IPS DF 4.7 (cell line): ENCODE measurements around the gene LTC4S.
"Not testable (repeated sequence)": the region's sequence is repeated elsewhere in the genome, so short reads cannot be mapped to it uniquely, and the experiment has no call there.

ENCODE experiments used
- DNase-seq: peaks from one replicate; pipeline ENCODE4 v3.0.0-alpha.2; 2013; ENCODE audit warnings: low spot score; ENCODE audit errors: extremely low read depth

The LTC4S gene

GRCh38 chr5:179769271-179769670, 24.5 kb upstream of the LTC4S start:
- DNase-seq, result no peak

- DNase-seq, result no peak
These were observed 24.0 kb upstream of the LTC4S start for GRCh38 chr5:179769796-179770195.

DNA sequence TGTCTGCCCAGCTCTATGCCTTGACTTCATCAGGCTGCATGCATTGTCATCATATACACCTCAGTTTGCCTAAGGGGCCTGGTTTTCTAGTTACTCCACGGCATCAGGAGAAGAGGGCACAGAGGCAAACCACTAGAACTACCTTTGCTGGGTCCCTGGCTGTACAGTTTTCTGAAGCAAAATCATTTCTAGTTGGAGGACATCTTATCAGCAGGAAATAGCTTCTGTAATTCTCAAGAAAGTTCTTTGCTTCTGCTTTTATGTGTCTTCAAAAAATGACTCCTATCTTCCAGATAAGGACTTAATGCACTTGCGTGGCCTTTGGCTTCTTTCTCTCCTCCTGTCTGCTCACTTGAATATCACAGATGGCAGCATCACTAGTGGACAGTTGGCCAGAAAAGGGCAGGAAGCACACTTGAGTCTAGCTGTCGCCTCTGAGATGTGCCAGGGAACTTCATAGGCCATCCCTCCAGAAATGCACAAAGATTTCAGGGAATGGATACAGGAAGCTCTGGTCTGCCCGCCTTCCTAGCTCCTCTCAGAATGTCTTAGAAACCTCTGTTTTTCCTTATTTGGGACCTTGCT, 22.4 kb upstream of the LTC4S start:
- no peak for DNase-seq

GRCh38 chr5:179772351-179772750, 21.4 kb upstream of the LTC4S start:
- DNase-seq, result no peak

DNA sequence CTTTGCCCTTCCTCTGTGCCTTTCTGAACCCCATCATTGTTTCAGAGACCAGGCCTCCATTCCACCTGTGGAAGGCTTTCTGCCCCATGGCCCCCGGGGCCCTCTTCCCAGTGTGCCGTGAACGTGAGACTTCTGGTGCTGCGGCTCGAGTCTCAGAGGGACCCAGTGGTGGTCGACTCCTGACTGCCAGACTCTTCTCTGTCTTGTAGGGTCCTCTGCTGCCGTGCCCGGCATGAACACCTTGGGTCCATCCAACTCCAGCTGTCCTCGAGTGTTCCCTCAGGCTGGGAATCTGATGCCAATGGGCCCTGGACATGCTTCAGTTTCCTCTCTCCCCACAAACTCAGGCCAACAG, 20.1 kb upstream of the LTC4S start:
- DNase-seq, result no peak

GRCh38 chr5:179774442-179774841, 19.3 kb upstream of the LTC4S start:
- no peak for DNase-seq

DNA sequence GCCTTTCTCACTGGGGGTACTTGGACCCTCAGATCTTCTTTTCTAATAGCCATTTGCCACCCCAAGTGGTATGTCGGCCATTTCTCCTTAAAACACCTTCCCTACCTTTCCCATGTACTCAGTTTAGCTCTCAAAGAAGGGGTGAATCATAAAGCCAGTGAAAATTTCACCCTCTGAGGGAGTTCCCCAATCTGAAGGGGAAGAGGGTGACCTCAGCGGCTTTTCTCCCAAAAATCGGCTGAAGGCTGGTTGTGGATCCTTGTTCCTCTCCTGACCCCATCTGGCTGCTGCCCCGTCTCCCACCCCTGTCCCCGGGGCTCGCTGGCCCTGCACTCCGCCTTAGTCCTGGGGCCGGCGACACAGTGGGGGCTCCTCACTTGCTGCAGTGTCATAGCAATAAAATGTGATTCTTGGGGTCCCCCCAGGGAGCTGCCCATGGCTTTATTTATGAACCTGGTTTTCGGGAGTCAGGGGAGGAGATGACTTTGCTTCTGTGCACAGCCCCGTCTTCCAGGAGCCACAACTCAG, 17.3 kb upstream of the LTC4S start:
- no peak for DNase-seq

- DNase-seq, result no peak
These were observed 16.3 kb upstream of the LTC4S start for GRCh38 chr5:179777456-179777855.

DNA sequence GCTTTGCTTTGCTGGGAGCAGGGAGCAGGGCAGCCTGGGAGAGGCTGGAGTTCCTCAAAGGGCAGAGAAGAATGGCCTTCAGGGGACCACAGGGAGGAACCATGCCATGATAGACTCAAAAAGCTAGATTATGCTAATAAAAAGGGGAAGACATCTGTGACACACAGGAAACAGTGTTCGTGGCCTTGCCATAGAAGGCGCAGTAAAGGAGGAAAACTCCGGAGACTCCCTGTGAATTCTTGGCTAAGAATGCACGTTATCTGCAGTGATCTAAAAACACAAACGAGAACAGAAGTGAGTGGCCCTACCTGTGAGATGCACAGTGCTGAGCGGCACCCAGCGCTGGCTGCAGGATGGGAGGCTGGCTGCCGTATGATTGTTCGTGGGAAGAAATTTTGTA, 15.9 kb upstream of the LTC4S start:
- no peak for DNase-seq

DNA sequence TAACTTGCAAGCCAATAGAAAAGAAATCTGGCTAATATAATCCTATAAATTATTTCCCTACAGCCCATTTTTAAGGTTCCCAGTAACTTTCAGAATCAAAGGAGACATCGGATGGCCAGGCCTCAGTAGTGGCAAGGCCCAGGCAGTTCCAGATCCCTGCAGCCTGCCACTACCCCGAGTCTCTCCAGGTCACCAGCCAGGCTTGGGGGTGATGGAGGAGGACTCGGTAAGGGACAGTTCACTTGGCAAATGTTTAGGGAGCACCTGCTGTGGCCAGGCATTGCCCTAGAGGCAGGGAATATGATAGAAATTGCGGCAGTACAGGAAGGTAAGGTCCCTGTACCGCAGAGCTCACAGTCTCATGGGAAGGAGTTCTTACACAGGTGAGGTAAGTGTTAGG, 15.2 kb upstream of the LTC4S start:
- no peak for DNase-seq

DNA sequence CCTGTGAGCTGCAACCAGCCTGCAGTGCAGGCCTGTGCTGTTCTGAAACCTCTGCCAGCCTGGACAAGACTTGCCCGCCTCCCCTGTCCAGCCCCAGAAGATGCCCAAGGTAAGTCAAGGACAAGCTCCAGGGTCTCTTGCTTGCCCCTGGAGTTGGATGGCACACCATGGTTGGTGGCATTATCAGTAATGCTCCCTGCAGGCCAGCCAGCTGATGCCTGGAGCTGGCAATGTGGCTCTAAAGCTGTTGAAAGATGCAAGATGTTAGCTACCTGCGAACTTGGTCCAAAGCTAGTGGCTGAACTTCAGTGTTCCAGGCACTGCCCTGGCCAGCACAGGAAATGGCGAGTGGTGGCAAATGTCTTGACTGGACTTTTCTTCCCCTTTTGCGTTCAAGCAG, 14.0 kb upstream of the LTC4S start:
- DNase-seq, result no peak

DNA sequence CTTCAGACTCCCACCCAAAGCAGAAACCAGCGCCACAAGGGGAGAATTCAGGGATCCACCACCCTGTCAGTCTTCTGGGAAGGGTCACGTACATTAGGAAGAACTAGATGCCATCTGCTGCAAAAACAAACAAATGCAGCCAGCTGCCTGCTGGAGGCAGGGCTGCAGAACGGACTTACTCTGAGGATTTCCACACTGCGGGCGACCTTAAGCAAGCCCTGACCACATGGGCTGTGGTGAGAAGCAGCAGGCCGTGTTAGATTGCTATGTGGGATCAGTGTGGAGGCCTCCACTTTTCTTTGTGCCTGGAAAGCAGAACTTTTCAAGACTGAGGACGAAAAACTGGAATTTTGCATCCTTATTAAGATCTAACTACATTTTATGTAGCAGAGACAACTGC, 13.4 kb upstream of the LTC4S start:
- DNase-seq, result no peak

DNA sequence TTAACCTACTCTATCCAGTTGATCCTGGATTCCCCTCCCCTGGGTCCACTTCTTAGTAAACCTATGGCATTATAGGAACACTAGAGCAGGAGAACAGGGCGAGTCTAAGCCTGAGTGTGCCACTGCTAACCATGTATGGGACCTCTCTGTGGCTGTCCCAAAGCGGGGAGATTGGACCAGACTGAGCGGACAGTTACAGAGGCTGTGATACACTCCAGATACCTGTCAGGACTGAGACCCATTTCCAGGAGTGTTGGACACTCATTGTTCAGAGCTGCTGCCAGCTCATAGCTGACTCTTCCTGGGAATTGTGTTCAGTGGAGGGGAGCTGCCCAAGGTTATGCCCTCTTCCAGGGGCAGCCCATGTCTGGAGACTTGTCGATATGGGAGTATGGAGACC, 11.9 kb upstream of the LTC4S start:
- no peak for DNase-seq

- no peak for DNase-seq
These were observed 10.7 kb upstream of the LTC4S start for GRCh38 chr5:179783128-179783527.

GRCh38 chr5:179786861-179787260, 6.9 kb upstream of the LTC4S start:
- no peak for DNase-seq

DNA sequence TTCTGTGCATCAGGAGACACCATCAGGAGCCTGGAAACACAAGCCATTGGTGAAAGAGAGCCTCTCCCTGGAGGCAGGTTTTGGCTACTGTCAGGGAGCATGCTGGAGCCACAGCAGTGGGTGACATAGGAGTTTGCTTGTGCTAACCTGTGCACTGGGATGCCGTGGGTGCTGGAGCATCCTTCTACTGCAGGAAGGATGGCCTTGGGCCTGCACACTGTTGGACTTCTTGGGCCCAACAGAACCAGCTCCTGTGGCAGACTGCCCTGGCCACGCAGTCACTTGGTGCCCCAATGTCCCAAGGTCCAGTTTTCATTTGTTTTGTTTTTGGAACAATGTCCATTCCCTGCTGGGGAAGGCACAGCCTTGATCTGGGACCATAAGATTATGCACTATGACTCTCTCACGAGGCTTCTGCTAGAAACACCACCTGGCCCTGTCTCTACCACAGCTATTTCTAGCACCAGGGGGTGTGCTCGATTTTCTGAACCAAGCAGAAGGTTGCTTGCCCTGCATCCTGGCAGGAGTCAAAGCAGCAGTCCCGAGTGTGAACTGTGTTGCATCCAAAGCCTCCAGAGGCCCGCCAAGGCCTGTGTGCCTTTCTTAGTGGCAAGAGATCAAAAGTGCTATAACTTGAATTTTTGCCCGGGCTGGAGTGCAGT, 5.5 kb upstream of the LTC4S start:
- DNase-seq, result no peak

DNA sequence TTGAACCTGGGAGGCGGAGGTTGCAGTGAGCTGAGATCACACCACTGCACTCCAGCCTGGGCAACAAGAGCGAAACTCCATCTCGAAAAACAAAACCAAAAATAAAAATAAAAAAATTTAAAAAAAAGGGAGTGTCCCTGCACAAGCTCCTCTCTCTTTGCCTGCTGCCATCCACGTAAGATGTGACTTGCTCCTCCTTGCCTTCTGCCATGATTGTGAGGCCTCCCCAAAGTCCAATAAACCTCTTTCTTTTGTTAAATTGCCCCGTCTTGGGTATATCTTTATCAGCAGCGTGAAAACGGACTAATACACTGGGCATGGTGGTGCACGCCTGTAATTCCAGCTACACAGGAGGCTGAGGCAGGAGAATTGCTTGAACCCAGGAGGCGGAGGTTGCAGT, 4.5 kb upstream of the LTC4S start:
- DNase-seq, result not testable (repeated sequence)

GRCh38 chr5:179791881-179792611, 1.7 kb upstream of the LTC4S start:
- DNase-seq, result no peak

DNA sequence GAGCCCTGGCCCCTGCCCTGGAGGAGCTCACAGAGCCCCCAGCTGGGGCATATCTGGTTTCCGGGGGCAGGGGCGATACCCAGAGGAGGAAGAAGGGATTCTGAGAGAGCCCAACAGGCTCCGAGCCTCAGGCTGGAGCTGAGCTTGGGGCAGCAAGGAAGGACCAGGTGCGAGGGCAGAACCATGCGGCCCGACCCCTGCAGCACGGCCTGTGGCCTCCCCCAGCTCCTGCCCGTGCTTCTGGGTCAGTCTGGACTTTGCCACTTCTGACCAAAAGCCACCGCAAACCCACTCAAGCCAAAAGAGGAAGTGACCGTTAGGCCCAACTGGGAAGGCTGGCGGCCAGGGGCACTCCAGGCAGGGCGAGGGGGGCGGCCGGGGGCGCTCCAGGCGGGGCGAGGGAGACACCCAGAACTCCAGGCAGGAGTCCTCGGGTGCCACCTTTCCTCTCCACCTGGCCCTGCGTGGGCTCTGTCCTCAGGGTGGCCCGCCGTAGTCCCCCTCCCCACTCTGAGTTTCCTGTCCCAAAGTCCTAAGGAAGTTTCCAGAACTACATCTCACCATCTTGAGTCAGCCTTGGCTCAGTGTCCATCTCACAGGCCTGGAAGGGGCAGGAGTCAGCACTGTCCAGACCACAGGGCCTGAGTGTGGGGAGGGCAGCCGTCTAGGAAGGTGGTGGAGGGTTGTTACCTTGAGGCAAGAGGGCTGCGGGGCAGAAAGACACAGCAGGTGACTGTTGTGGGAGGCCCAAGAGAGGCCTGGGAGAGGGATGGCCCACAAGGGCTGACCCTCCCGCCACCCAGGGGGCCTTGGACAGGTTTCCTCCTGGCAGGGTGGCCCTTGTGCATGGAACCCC, 946 bp upstream of the LTC4S start:
- no peak for DNase-seq

DNA sequence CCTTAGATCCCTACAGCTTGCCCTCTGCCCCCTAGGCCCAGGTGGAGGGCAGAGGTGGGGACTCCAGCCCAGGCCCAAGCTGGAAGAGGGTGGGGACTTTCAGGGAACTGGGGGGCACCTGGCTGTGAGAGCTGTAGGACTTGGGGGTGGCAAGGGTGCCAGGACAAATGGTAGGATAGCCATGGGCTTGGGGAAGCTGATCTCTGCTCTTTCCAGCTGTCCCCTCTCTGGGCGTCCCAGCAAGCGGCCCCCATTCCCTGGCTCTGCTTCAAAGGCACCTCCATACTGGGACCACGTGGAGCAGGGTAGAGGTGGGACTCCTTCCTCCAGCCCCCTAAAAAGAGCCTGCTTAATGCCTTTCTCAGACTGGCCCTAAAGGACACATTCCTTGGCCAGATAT, 385 bp downstream of the LTC4S start:
- DNase-seq, result no peak

- DNase-seq, result no peak
These were observed 789 bp downstream of the LTC4S start for GRCh38 chr5:179794575-179794974.
